ENCODE data around the gene FAM25G. TPM values are rescaled to one million over a fixed set of nuclear protein-coding genes. Genes with fewer than 3 reads are reported as not detected.

FAM25G gene
- total RNA-seq, 1 experiment from 2014 or later, result not detected

DNA sequence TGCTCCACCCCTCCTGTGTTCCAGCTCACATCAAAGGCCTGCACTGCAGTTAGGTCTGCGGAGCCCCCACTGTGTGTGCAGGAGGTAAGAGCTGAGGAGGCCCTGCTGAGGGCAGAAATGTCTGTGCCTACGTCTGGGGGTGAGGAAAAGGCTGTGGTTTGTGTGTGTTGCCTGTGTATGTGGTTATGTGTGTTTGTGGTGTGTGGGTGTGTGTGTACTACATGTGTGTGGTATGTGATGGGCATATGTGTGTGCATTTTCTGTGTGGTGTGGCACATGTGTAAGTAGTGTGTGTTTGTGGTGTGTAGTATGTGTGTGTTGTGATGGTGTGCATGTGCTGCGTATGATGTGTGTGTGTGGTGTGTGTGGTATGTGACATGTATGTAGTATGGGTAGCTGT is 43.8 kb downstream of the FAM25G start:
- Histone ChIP-seq H3K36me3 (ENCODE audit: control insufficient read depth in 1 of 2, insufficient read depth in 2 of 2, low read length in 2 of 2) (no peaks in the 10 kb centered on the region), H3K27me3 (ENCODE audit: insufficient read depth, low read length) (no peaks in the 10 kb centered on the region), H3K9ac (ENCODE audit: low read length) (no peak overlapping the region), H3K9me3 (ENCODE audit: control insufficient read depth in 1 of 2, insufficient read depth in 1 of 2, low read depth in 1 of 2, low read length in 2 of 2) (peaks cover 0 to 10% of the 10 kb centered on the region in 2 experiments; a peak in 1 of 4 replicates), H3K9me2 (ENCODE audit: insufficient read depth) (no peaks in the 10 kb centered on the region), H3K4me1 (ENCODE audit: control insufficient read depth in 1 of 2, insufficient read depth in 2 of 2, low read length in 2 of 2) (peaks cover 0 to 9% of the 10 kb centered on the region in 2 experiments; a peak in 1 of 4 replicates), H3K4me2 (ENCODE audit: low read length) (no peak overlapping the region), H4K20me1 (ENCODE audit: insufficient read depth) (no peaks in the 10 kb centered on the region), H3K27ac (ENCODE audit: low read depth, low read length) (no peak overlapping the region), H3K4me3 (replicated peaks in 1 of 2; ENCODE audit: low read depth in 1 of 2, low read length in 2 of 2) (no peak overlapping the region), H2AFZ (ENCODE audit: low read depth, low read length, poor library complexity, severe bottlenecking) (no peak overlapping the region), H3K79me2 (ENCODE audit: insufficient read depth, low read length) (no peaks in the 10 kb centered on the region)
- POLR2A ChIA-PET, result no interaction called here
- RAD21 ChIA-PET (ENCODE audit: low non-redundant PET in 1 of 2, low total read pairs in 2 of 2, uncharacterized antibody in 2 of 2, unreplicated experiment in 2 of 2), result no interaction called here
- intact Hi-C loops (cut with micrococcal nuclease), result no loop called here
- CTCF ChIA-PET, result no interaction called here
- no peak for ATAC-seq
- BruUV-seq (replicated peaks), result no TSS peak
- TF ChIP-seq POLR2AphosphoS5 (IDR thresholded peaks at IDR 0.05; ENCODE audit: low read depth, low read length), result no peak
- no peak for TF ChIP-seq JUND (IDR thresholded peaks at IDR 0.05)
- no peak for TF ChIP-seq ZFX (IDR thresholded peaks at IDR 0.05)
- no peak for TF ChIP-seq EZH2phosphoT487 (IDR thresholded peaks at IDR 0.05; ENCODE audit: borderline replicate concordance)
- no peak for TF ChIP-seq TCF7L2 (IDR thresholded peaks at IDR 0.05; ENCODE audit: borderline replicate concordance, extremely low read depth, insufficient read depth, insufficient read length)
- TF ChIP-seq, protein P1, sequence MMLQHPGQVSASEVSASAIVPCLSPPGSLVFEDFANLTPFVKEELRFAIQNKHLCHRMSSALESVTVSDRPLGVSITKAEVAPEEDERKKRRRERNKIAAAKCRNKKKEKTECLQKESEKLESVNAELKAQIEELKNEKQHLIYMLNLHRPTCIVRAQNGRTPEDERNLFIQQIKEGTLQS (IDR thresholded peaks at IDR 0.05), result no peak
- no peak for TF ChIP-seq ELF1 (IDR thresholded peaks at IDR 0.05; ENCODE audit: borderline replicate concordance, low read depth)
- TF ChIP-seq EGR1 (IDR thresholded peaks at IDR 0.05; ENCODE audit: low read depth), result no peak
- no peak for TF ChIP-seq SP1 (IDR thresholded peaks at IDR 0.05; ENCODE audit: low read depth)
- no peak for TF ChIP-seq SIN3A (IDR thresholded peaks at IDR 0.05; ENCODE audit: low read depth)
- TF ChIP-seq, protein P2, sequence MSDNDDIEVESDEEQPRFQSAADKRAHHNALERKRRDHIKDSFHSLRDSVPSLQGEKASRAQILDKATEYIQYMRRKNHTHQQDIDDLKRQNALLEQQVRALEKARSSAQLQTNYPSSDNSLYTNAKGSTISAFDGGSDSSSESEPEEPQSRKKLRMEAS (IDR thresholded peaks at IDR 0.05), result no peak
- DNase-seq (ENCODE audit: low read depth, low spot score), result no peak

DNA sequence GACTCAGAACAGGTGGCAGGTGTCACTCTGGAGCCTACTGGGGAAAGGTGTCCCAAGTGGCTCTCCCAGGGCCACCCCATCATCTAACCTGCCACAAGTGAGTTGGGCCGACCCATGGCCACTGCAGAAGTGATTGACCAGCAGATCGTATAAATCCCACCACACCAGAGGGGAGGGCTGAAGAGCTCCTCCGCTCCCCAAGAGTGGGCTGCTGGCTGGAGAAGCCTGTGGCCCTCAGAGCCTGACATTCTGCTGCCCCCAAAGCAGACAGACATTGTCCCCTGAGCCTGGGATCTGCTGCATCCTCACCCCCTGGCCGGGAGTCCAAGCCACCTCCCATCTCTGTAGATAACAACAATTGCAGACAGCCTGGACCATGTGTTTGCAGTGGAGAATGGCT is 44.3 kb downstream of the FAM25G start:
- Histone ChIP-seq H3K4me3 (replicated peaks in 1 of 2; ENCODE audit: low read depth in 1 of 2, low read length in 2 of 2) (no peak overlapping the region), H3K79me2 (ENCODE audit: insufficient read depth, low read length) (no peaks in the 10 kb centered on the region), H3K4me1 (ENCODE audit: control insufficient read depth in 1 of 2, insufficient read depth in 2 of 2, low read length in 2 of 2) (peaks cover 0 to 9% of the 10 kb centered on the region in 2 experiments; a peak in 1 of 4 replicates), H3K36me3 (ENCODE audit: control insufficient read depth in 1 of 2, insufficient read depth in 2 of 2, low read length in 2 of 2) (no peaks in the 10 kb centered on the region), H2AFZ (ENCODE audit: low read depth, low read length, poor library complexity, severe bottlenecking) (no peak overlapping the region), H3K27me3 (ENCODE audit: insufficient read depth, low read length) (no peaks in the 10 kb centered on the region), H3K27ac (ENCODE audit: low read depth, low read length) (no peak overlapping the region), H3K4me2 (ENCODE audit: low read length) (no peak overlapping the region), H3K9ac (ENCODE audit: low read length) (no peak overlapping the region), H3K9me2 (ENCODE audit: insufficient read depth) (no peaks in the 10 kb centered on the region), H3K9me3 (ENCODE audit: control insufficient read depth in 1 of 2, insufficient read depth in 1 of 2, low read depth in 1 of 2, low read length in 2 of 2) (peaks cover 0 to 10% of the 10 kb centered on the region in 2 experiments; a peak in 1 of 4 replicates), H4K20me1 (ENCODE audit: insufficient read depth) (no peaks in the 10 kb centered on the region)
- TF ChIP-seq SRF (IDR thresholded peaks at IDR 0.05; ENCODE audit: low read depth) (no peak), ELF1 (IDR thresholded peaks at IDR 0.05; ENCODE audit: borderline replicate concordance, low read depth) (no peak)
- TF ChIP-seq, protein P3, sequence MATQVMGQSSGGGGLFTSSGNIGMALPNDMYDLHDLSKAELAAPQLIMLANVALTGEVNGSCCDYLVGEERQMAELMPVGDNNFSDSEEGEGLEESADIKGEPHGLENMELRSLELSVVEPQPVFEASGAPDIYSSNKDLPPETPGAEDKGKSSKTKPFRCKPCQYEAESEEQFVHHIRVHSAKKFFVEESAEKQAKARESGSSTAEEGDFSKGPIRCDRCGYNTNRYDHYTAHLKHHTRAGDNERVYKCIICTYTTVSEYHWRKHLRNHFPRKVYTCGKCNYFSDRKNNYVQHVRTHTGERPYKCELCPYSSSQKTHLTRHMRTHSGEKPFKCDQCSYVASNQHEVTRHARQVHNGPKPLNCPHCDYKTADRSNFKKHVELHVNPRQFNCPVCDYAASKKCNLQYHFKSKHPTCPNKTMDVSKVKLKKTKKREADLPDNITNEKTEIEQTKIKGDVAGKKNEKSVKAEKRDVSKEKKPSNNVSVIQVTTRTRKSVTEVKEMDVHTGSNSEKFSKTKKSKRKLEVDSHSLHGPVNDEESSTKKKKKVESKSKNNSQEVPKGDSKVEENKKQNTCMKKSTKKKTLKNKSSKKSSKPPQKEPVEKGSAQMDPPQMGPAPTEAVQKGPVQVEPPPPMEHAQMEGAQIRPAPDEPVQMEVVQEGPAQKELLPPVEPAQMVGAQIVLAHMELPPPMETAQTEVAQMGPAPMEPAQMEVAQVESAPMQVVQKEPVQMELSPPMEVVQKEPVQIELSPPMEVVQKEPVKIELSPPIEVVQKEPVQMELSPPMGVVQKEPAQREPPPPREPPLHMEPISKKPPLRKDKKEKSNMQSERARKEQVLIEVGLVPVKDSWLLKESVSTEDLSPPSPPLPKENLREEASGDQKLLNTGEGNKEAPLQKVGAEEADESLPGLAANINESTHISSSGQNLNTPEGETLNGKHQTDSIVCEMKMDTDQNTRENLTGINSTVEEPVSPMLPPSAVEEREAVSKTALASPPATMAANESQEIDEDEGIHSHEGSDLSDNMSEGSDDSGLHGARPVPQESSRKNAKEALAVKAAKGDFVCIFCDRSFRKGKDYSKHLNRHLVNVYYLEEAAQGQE (IDR thresholded peaks at IDR 0.05; ENCODE audit: low read depth), result no peak
- TF ChIP-seq, protein P1 (IDR thresholded peaks at IDR 0.05), result no peak
- DNase-seq (ENCODE audit: low read depth, low spot score), result no peak
- RAD21 ChIA-PET (ENCODE audit: low non-redundant PET in 1 of 2, low total read pairs in 2 of 2, uncharacterized antibody in 2 of 2, unreplicated experiment in 2 of 2), result no interaction called here
- intact Hi-C loops (cut with micrococcal nuclease), result no loop called here
- no TSS peak for BruUV-seq (replicated peaks)
- CTCF ChIA-PET, result no interaction called here
- POLR2A ChIA-PET, result no interaction called here
- ATAC-seq, result no peak
